GM23338 (cell line): ENCODE measurements around the gene CGREF1. TPM values are rescaled to one million over a fixed set of nuclear protein-coding genes. Genes with fewer than 3 reads are reported as not detected.
A peak's percentile ranks its signal among the peaks of the same experiment; 100 is the strongest.

Experiments used
- ATAC-seq: fragments of 200-7000 bp; cut with Tn5 transposase; 3 replicates; pipeline ENCODE4 v1.9.1; 2020
- DNase-seq: peaks from one replicate; pipeline ENCODE4 v3.0.0-alpha.2; 2015; ENCODE audit warnings: low spot score
- H2AFZ ChIP-seq: fragments of 200-600 bp; sonication (generic); 2 replicates; pipeline ENCODE4 v1.8.0; 2016; ENCODE audit warnings: antibody characterized with exemption, mild to moderate bottlenecking, moderate library complexity
- H3F3A ChIP-seq: fragments of 200-600 bp; sonication (generic); replicated peaks from 2 replicates; pipeline ENCODE4 v1.8.0; 2017; ENCODE audit warnings: antibody characterized with exemption, mixed run types, low read depth
- H3K27ac ChIP-seq: fragments of 200-600 bp; sonication (generic); 2 replicates; pipeline ENCODE4 v1.6.1; 2016; ENCODE audit warnings: low read depth
- H3K27me3 ChIP-seq: fragments of 200-600 bp; sonication (generic); 2 replicates; pipeline ENCODE4 v1.8.0; 2016; ENCODE audit warnings: mild to moderate bottlenecking, mixed run types, moderate library complexity; ENCODE audit not compliant: insufficient read depth
- H3K36me3 ChIP-seq: fragments of 200-600 bp; sonication (generic); 2 replicates; pipeline ENCODE4 v1.8.0; 2016; ENCODE audit warnings: mild to moderate bottlenecking; ENCODE audit not compliant: insufficient read depth
- H3K4me1 ChIP-seq: fragments of 200-600 bp; sonication (generic); 2 replicates; pipeline ENCODE4 v1.8.0; 2016; ENCODE audit warnings: mild to moderate bottlenecking, moderate library complexity; ENCODE audit not compliant: insufficient read depth
- H3K4me2 ChIP-seq: fragments of 200-600 bp; sonication (generic); 2 replicates; pipeline ENCODE4 v1.7.1; 2017; ENCODE audit warnings: mixed run types
- H3K4me3 ChIP-seq: fragments of 200-600 bp; sonication (generic); 2 replicates; pipeline ENCODE4 v1.6.1; 2016; ENCODE audit warnings: mixed run types
- H3K79me2 ChIP-seq: fragments of 200-600 bp; sonication (generic); replicated peaks from 2 replicates; pipeline ENCODE4 v1.8.0; 2017; ENCODE audit warnings: mild to moderate bottlenecking; ENCODE audit not compliant: insufficient read depth
- H3K9me2 ChIP-seq: fragments of 200-600 bp; sonication (generic); 2 replicates; pipeline ENCODE4 v1.8.0; 2017; ENCODE audit not compliant: insufficient read depth
- H4K20me1 ChIP-seq: fragments of 200-600 bp; sonication (generic); replicated peaks from 2 replicates; pipeline ENCODE4 v1.8.0; 2017; ENCODE audit warnings: mild to moderate bottlenecking; ENCODE audit not compliant: insufficient read depth
- H3K27ac Mint-ChIP-seq: 2 replicates; pipeline ENCODE4 v1.8.0; 2020; ENCODE audit warnings: inconsistent platforms, mild to moderate bottlenecking, moderate library complexity, mixed read lengths
- H3K27me3 Mint-ChIP-seq: 3 replicates; pipeline ENCODE4 v1.8.0; 2022; ENCODE audit warnings: low read depth, mild to moderate bottlenecking, moderate library complexity, mixed read lengths, inconsistent platforms; ENCODE audit not compliant: insufficient read depth, poor library complexity
- H3K36me3 Mint-ChIP-seq: 3 replicates; pipeline ENCODE4 v1.8.0; 2021; ENCODE audit warnings: low read depth, mild to moderate bottlenecking, inconsistent platforms, moderate library complexity, mixed read lengths
- H3K4me1 Mint-ChIP-seq: 3 replicates; pipeline ENCODE4 v1.8.0; 2020; ENCODE audit warnings: mild to moderate bottlenecking, inconsistent platforms, mixed read lengths
- H3K4me3 Mint-ChIP-seq: 3 replicates; pipeline ENCODE4 v1.8.0; 2021; ENCODE audit warnings: moderate library complexity, mild to moderate bottlenecking, inconsistent platforms, mixed read lengths
- H3K9me3 Mint-ChIP-seq: 3 replicates; pipeline ENCODE4 v1.8.0; 2020; ENCODE audit warnings: moderate library complexity, mild to moderate bottlenecking, inconsistent platforms, mixed read lengths
- CREB1 ChIP-seq: fragments of 250-450 bp; sonication (Bioruptor Pico); IDR thresholded peaks from 2 replicates; pipeline ENCODE4 v1.5.0; 2020; ENCODE audit warnings: low read depth, mild to moderate bottlenecking, moderate library complexity
- EZH2 ChIP-seq: fragments of 200-600 bp; sonication (generic); IDR thresholded peaks from one replicate; pipeline ENCODE4 v1.8.0; 2017; ENCODE audit warnings: antibody characterized with exemption, mild to moderate bottlenecking, low read depth; ENCODE audit not compliant: unreplicated experiment
- EZH2phosphoT487 ChIP-seq: fragments of 200-600 bp; sonication (generic); IDR thresholded peaks from one replicate; pipeline ENCODE4 v1.8.1; 2018; ENCODE audit warnings: antibody characterized with exemption; ENCODE audit not compliant: unreplicated experiment
- JUNB ChIP-seq: IDR thresholded peaks from one replicate; pipeline ENCODE4 v1.6.1; 2016; ENCODE audit warnings: antibody characterized with exemption; ENCODE audit not compliant: unreplicated experiment
- NANOG ChIP-seq: IDR thresholded peaks from 2 replicates; pipeline ENCODE4 v1.6.1; 2016; ENCODE audit warnings: antibody characterized with exemption, borderline replicate concordance
- POLR2AphosphoS5 ChIP-seq: IDR thresholded peaks from 2 replicates; pipeline ENCODE4 v1.6.1; 2016; ENCODE audit warnings: antibody characterized with exemption, low read depth
- STAT1 ChIP-seq: IDR thresholded peaks from one replicate; pipeline ENCODE4 v1.6.1; 2016; ENCODE audit warnings: antibody characterized with exemption; ENCODE audit not compliant: unreplicated experiment
- ZNF114 ChIP-seq: fragments of 250-450 bp; sonication (Bioruptor Pico); IDR thresholded peaks from 2 replicates; pipeline ENCODE4 v1.5.0; 2020; ENCODE audit warnings: mild to moderate bottlenecking, moderate library complexity
- ZNF331 ChIP-seq: fragments of 250-450 bp; sonication (Bioruptor Pico); IDR thresholded peaks from 2 replicates; pipeline ENCODE4 v1.5.0; 2020; ENCODE audit warnings: low read depth, mild to moderate bottlenecking, moderate library complexity
- polyA plus RNA-seq: library from polyadenylated mRNA; unstranded; fragments of >200 nt; fragmentation: Nextera tagmentation; extraction: Ambion mirVana; gene quantifications from 2 replicates; pipeline ENCODE4 v1.2.1, GENCODE V29; 2016
- total RNA-seq: library from RNA; depleted of rRNA; stranded (reverse); fragments of >200 nt; shearing (Covaris generic); gene quantifications from 2 replicates; pipeline ENCODE4 v1.2.3, GENCODE V29; 2014
- TF ChIP-seq, protein P1 (sequence below): IDR thresholded peaks from 2 replicates; pipeline ENCODE4 v1.6.1; 2016; ENCODE audit warnings: antibody characterized with exemption
- TF ChIP-seq, protein P2 (sequence below), 2 experiments: fragments of 200-600 bp in 1 of 2; sonication (generic) in 1 of 2; conservative IDR thresholded peaks; 2 replicates each; pipeline versions ENCODE4 v1.5.1 to v1.6.1; 2016 to 2017; ENCODE audit warnings: antibody characterized with exemption in 2 of 2, low read depth in 2 of 2, mild to moderate bottlenecking in 2 of 2, moderate library complexity in 1 of 2
- TF ChIP-seq, protein P3 (sequence below): IDR thresholded peaks from one replicate; pipeline ENCODE4 v1.6.1; 2018; ENCODE audit warnings: antibody characterized with exemption; ENCODE audit not compliant: unreplicated experiment
- TF ChIP-seq, protein P4 (sequence below): fragments of 250-450 bp; sonication (Bioruptor Pico); IDR thresholded peaks from 2 replicates; pipeline ENCODE4 v1.5.0; 2020; ENCODE audit warnings: mild to moderate bottlenecking, moderate library complexity

CGREF1 gene
- total and polyA plus RNA-seq, 2 experiments from 2014 or later: 4.1 to 4.5 TPM

DNA sequence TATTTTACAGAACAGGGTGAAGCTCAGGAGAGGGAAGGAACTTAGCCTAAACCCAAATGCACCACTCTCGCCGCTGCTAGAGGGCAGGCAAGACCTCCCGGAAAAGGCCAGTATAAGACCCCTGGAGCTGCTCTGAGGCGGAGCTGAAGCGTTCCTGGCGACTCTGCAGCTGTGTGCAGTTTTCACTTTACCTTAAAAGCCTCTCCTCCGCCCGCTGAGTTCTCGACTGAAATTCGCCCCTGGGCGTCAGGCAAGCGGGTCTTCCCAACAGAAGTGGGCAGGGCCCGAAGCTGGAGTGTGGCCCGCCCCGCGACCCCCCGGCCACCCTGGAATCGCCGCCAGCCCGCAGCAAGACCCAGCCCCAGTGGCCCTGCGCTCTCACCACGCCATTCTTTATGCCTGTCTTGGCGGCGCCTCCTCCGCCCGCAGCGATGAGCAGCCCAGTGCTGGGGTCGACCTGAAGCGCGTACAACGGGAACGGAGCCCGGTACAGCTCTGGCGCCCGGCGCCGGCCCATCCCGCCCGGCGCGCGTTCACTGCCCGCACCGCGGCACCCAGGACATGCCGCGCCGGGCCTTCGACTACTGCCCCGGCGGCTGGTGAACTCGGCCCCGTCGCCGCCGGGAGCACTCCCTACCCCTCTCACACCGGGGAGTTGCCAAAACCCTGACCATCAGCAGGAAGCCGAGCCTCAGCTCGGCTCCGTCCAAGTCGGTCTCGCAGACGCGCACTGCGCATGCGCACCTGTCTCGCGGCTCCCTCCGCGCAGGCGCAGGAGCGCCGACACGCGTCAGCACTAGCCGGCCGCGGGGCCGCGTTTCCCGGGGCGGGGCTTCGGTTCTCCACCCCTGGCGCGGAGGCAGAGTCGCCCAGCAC lies 15.2 kb upstream of the CGREF1 start, which contains the start of gene PREB:
Gene PREB, minus strand, starts transcription at position 732 of the 876 bp plus-strand sequence. Its CDS starts 215 bp downstream, at position 517.
- Histone ChIP-seq H3K79me2 (peaks cover 11% of the 10 kb centered on the region), H4K20me1 (peaks cover 10% of the 10 kb centered on the region), H3F3A (no peaks in the 10 kb centered on the region; the same call in 1 of the 2 replicates), H3K27me3 (no peaks in the 10 kb centered on the region), H3K9me2 (no peaks in the 10 kb centered on the region), H3K27ac (peak within 1 kb of the TSS; percentile 45; the same call in 1 of the 2 replicates), H3K4me1 (peaks cover 6% of the 10 kb centered on the region; the same call in 1 of the 2 replicates), H2AFZ (peak within 1 kb of the TSS; percentile 97), H3K4me2 (peak within 1 kb of the TSS; percentile 97), H3K36me3 (no peaks in the 10 kb centered on the region), H3K4me3 (peak within 1 kb of the TSS; percentile 99)
- Mint-ChIP-seq H3K27ac (peak within 1 kb of the TSS; percentile 96), H3K36me3 (peaks cover 26% of the 10 kb centered on the region; the same call in 2 of the 3 replicates), H3K27me3 (peaks cover 8% of the 10 kb centered on the region), H3K4me3 (peak within 1 kb of the TSS; percentile 89), H3K4me1 (peaks cover 10% of the 10 kb centered on the region; the same call in 2 of the 3 replicates), H3K9me3 (no peaks in the 10 kb centered on the region)
- peak; percentile 97 for DNase-seq
- TF ChIP-seq EZH2phosphoT487 (no peak), ZNF114 (CRISPR knock-in tag) (no peak), JUNB (no peak), STAT1 (no peak), POLR2AphosphoS5 (peak; percentile 93), ZNF331 (CRISPR knock-in tag) (no peak), EZH2 (no peak), CREB1 (peak; percentile 71; the same call in 1 of the 2 replicates), NANOG (no peak)
- TF ChIP-seq, protein P1, sequence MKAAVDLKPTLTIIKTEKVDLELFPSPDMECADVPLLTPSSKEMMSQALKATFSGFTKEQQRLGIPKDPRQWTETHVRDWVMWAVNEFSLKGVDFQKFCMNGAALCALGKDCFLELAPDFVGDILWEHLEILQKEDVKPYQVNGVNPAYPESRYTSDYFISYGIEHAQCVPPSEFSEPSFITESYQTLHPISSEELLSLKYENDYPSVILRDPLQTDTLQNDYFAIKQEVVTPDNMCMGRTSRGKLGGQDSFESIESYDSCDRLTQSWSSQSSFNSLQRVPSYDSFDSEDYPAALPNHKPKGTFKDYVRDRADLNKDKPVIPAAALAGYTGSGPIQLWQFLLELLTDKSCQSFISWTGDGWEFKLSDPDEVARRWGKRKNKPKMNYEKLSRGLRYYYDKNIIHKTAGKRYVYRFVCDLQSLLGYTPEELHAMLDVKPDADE: 0 out of 2 replicates have a peak, but pooled peaks have one; percentile 46
- TF ChIP-seq, protein P2, sequence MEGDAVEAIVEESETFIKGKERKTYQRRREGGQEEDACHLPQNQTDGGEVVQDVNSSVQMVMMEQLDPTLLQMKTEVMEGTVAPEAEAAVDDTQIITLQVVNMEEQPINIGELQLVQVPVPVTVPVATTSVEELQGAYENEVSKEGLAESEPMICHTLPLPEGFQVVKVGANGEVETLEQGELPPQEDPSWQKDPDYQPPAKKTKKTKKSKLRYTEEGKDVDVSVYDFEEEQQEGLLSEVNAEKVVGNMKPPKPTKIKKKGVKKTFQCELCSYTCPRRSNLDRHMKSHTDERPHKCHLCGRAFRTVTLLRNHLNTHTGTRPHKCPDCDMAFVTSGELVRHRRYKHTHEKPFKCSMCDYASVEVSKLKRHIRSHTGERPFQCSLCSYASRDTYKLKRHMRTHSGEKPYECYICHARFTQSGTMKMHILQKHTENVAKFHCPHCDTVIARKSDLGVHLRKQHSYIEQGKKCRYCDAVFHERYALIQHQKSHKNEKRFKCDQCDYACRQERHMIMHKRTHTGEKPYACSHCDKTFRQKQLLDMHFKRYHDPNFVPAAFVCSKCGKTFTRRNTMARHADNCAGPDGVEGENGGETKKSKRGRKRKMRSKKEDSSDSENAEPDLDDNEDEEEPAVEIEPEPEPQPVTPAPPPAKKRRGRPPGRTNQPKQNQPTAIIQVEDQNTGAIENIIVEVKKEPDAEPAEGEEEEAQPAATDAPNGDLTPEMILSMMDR (conservative IDR thresholded peaks at IDR 0.05; ENCODE audit: low read depth in 2 of 2): peak; percentile 42 to 62
- TF ChIP-seq, protein P3, sequence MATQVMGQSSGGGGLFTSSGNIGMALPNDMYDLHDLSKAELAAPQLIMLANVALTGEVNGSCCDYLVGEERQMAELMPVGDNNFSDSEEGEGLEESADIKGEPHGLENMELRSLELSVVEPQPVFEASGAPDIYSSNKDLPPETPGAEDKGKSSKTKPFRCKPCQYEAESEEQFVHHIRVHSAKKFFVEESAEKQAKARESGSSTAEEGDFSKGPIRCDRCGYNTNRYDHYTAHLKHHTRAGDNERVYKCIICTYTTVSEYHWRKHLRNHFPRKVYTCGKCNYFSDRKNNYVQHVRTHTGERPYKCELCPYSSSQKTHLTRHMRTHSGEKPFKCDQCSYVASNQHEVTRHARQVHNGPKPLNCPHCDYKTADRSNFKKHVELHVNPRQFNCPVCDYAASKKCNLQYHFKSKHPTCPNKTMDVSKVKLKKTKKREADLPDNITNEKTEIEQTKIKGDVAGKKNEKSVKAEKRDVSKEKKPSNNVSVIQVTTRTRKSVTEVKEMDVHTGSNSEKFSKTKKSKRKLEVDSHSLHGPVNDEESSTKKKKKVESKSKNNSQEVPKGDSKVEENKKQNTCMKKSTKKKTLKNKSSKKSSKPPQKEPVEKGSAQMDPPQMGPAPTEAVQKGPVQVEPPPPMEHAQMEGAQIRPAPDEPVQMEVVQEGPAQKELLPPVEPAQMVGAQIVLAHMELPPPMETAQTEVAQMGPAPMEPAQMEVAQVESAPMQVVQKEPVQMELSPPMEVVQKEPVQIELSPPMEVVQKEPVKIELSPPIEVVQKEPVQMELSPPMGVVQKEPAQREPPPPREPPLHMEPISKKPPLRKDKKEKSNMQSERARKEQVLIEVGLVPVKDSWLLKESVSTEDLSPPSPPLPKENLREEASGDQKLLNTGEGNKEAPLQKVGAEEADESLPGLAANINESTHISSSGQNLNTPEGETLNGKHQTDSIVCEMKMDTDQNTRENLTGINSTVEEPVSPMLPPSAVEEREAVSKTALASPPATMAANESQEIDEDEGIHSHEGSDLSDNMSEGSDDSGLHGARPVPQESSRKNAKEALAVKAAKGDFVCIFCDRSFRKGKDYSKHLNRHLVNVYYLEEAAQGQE: no peak
- TF ChIP-seq, protein P4, sequence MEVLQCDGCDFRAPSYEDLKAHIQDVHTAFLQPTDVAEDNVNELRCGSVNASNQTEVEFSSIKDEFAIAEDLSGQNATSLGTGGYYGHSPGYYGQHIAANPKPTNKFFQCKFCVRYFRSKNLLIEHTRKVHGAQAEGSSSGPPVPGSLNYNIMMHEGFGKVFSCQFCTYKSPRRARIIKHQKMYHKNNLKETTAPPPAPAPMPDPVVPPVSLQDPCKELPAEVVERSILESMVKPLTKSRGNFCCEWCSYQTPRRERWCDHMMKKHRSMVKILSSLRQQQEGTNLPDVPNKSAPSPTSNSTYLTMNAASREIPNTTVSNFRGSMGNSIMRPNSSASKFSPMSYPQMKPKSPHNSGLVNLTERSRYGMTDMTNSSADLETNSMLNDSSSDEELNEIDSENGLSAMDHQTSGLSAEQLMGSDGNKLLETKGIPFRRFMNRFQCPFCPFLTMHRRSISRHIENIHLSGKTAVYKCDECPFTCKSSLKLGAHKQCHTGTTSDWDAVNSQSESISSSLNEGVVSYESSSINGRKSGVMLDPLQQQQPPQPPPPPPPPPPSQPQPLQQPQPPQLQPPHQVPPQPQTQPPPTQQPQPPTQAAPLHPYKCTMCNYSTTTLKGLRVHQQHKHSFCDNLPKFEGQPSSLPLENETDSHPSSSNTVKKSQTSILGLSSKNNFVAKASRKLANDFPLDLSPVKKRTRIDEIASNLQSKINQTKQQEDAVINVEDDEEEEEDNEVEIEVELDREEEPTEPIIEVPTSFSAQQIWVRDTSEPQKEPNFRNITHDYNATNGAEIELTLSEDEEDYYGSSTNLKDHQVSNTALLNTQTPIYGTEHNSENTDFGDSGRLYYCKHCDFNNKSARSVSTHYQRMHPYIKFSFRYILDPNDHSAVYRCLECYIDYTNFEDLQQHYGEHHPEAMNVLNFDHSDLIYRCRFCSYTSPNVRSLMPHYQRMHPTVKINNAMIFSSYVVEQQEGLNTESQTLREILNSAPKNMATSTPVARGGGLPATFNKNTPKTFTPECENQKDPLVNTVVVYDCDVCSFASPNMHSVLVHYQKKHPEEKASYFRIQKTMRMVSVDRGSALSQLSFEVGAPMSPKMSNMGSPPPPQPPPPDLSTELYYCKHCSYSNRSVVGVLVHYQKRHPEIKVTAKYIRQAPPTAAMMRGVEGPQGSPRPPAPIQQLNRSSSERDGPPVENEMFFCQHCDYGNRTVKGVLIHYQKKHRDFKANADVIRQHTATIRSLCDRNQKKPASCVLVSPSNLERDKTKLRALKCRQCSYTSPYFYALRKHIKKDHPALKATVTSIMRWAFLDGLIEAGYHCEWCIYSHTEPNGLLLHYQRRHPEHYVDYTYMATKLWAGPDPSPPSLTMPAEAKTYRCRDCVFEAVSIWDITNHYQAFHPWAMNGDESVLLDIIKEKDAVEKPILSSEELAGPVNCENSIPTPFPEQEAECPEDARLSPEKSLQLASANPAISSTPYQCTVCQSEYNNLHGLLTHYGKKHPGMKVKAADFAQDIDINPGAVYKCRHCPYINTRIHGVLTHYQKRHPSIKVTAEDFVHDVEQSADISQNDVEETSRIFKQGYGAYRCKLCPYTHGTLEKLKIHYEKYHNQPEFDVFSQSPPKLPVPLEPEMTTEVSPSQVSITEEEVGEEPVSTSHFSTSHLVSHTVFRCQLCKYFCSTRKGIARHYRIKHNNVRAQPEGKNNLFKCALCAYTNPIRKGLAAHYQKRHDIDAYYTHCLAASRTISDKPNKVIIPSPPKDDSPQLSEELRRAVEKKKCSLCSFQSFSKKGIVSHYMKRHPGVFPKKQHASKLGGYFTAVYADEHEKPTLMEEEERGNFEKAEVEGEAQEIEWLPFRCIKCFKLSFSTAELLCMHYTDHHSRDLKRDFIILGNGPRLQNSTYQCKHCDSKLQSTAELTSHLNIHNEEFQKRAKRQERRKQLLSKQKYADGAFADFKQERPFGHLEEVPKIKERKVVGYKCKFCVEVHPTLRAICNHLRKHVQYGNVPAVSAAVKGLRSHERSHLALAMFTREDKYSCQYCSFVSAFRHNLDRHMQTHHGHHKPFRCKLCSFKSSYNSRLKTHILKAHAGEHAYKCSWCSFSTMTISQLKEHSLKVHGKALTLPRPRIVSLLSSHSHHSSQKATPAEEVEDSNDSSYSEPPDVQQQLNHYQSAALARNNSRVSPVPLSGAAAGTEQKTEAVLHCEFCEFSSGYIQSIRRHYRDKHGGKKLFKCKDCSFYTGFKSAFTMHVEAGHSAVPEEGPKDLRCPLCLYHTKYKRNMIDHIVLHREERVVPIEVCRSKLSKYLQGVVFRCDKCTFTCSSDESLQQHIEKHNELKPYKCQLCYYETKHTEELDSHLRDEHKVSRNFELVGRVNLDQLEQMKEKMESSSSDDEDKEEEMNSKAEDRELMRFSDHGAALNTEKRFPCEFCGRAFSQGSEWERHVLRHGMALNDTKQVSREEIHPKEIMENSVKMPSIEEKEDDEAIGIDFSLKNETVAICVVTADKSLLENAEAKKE: no peak
- ATAC-seq: peak; percentile 89
